ENCODE results near the gene FMO1.

GRCh38 chr1:171204296-171204695 lies 44.0 kb upstream of the FMO1 start:
- TF ChIP-seq CTCF (IDR thresholded peaks at IDR 0.05; ENCODE audit: poor library complexity, severe bottlenecking): no peak
- TF ChIP-seq EP300 (conservative IDR thresholded peaks at IDR 0.05; ENCODE audit: poor library complexity, severe bottlenecking): no peak
- no peak for TF ChIP-seq MXI1 (conservative IDR thresholded peaks at IDR 0.05; ENCODE audit: poor library complexity, severe bottlenecking)
- TF ChIP-seq EZH2 (IDR thresholded peaks at IDR 0.05; ENCODE audit: borderline replicate concordance, insufficient read depth, low read length, poor library complexity, severe bottlenecking): no peak
- no peak for TF ChIP-seq POLR2AphosphoS5 (IDR thresholded peaks at IDR 0.05)
